Ishikawa (cell line): ENCODE results near the gene WNK2.

ENCODE experiments used
- CEBPB ChIP-seq: IDR thresholded peaks from 2 replicates; pipeline ENCODE4 v1.6.1; 2012
- CREB1 ChIP-seq: IDR thresholded peaks from 2 replicates; pipeline ENCODE4 v1.6.1; 2012; ENCODE audit warnings: low read depth
- EGR1 ChIP-seq: IDR thresholded peaks from 2 replicates; pipeline ENCODE4 v1.6.1; 2012
- EP300 ChIP-seq: IDR thresholded peaks from 2 replicates; pipeline ENCODE4 v1.6.1; 2012; ENCODE audit warnings: borderline replicate concordance
- FOXM1 ChIP-seq: IDR thresholded peaks from 2 replicates; pipeline ENCODE4 v1.6.1; 2012; ENCODE audit warnings: low read depth, borderline replicate concordance
- MAX ChIP-seq: IDR thresholded peaks from 2 replicates; pipeline ENCODE4 v1.6.1; 2012
- NFIC ChIP-seq: IDR thresholded peaks from 2 replicates; pipeline ENCODE4 v1.6.1; 2012
- RAD21 ChIP-seq: IDR thresholded peaks from 2 replicates; pipeline ENCODE4 v1.6.1; 2012; ENCODE audit warnings: low read depth
- REST ChIP-seq: IDR thresholded peaks from 2 replicates; pipeline ENCODE4 v1.6.1; 2012; ENCODE audit warnings: low read depth, mild to moderate bottlenecking
- TAF1 ChIP-seq: IDR thresholded peaks from 2 replicates; pipeline ENCODE4 v1.6.1; 2012; ENCODE audit warnings: low read depth, mild to moderate bottlenecking
- TCF12 ChIP-seq: IDR thresholded peaks from 2 replicates; pipeline ENCODE4 v1.6.1; 2012; ENCODE audit warnings: low read depth
- TEAD4 ChIP-seq: IDR thresholded peaks from 2 replicates; pipeline ENCODE4 v1.6.1; 2012
- USF1 ChIP-seq: IDR thresholded peaks from 2 replicates; pipeline ENCODE4 v1.6.1; 2012
- YY1 ChIP-seq: IDR thresholded peaks from 2 replicates; pipeline ENCODE4 v1.6.1; 2012; ENCODE audit warnings: low read depth
- ZBTB7A ChIP-seq: IDR thresholded peaks from 2 replicates; pipeline ENCODE4 v1.6.1; 2012; ENCODE audit warnings: low read depth

WNK2 gene

GRCh38 chr9:93173365-93174051 lies 10.4 kb upstream of the WNK2 start:
- no peak for TF ChIP-seq YY1
- TF ChIP-seq CEBPB = no peak
- no peak for TF ChIP-seq EP300
- no peak for TF ChIP-seq USF1
- TF ChIP-seq NFIC = no peak
- TF ChIP-seq TCF12 = no peak
- no peak for TF ChIP-seq TAF1
- no peak for TF ChIP-seq CREB1
- no peak for TF ChIP-seq TEAD4
- no peak for TF ChIP-seq REST
- TF ChIP-seq FOXM1 = no peak
- no peak for TF ChIP-seq MAX
- no peak for TF ChIP-seq EGR1
- no peak for TF ChIP-seq RAD21
- no peak for TF ChIP-seq ZBTB7A

GRCh38 chr9:93174976-93175375 lies 9.0 kb upstream of the WNK2 start:
- TF ChIP-seq TCF12 (no peak), TAF1 (no peak), USF1 (no peak)

- TF ChIP-seq ZBTB7A (no peak), EGR1 (no peak), TAF1 (no peak), USF1 (no peak), NFIC (no peak), REST (no peak), MAX (no peak)
Measured at GRCh38 chr9:93177676-93178075, 6.3 kb upstream of the WNK2 start.

- TF ChIP-seq NFIC (no peak), REST (no peak), CREB1 (no peak), TCF12 (no peak), USF1 (no peak)
Measured at GRCh38 chr9:93178851-93179786, 4.8 kb upstream of the WNK2 start.
